GM12872 (cell line): ENCODE results near the gene ADGRE2.

ENCODE experiments used
- CTCF ChIP-seq: IDR thresholded peaks from 3 replicates; pipeline ENCODE4 v1.5.1; 2011; ENCODE audit warnings: low read depth, mild to moderate bottlenecking, low read length, moderate library complexity; ENCODE audit not compliant: insufficient read depth

Gene ADGRE2

GRCh38 chr19:14748601-14749000, 29.8 kb downstream of the ADGRE2 start:
- TF ChIP-seq CTCF = no peak

- TF ChIP-seq CTCF = no peak
These were observed 31.5 kb downstream of the ADGRE2 start for GRCh38 chr19:14746886-14747285.

GRCh38 chr19:14735915-14736314, 42.4 kb downstream of the ADGRE2 start:
- TF ChIP-seq CTCF = no peak

- no peak for TF ChIP-seq CTCF
These were observed 44.8 kb downstream of the ADGRE2 start for GRCh38 chr19:14733574-14733973.

- TF ChIP-seq CTCF = no peak
These were observed 45.9 kb downstream of the ADGRE2 start for GRCh38 chr19:14732510-14732909.

GRCh38 chr19:14731200-14731599, 47.2 kb downstream of the ADGRE2 start:
- no peak for TF ChIP-seq CTCF

GRCh38 chr19:14728595-14728994, 49.8 kb downstream of the ADGRE2 start:
- no peak for TF ChIP-seq CTCF

GRCh38 chr19:14722127-14722526, 56.2 kb downstream of the ADGRE2 start:
- TF ChIP-seq CTCF = no peak
